NT2/D1 (cell line): ENCODE results near the gene CACNG5.

Experiments
- DNase-seq: peaks from one replicate; pipeline ENCODE4 v3.0.0-alpha.2; 2011; ENCODE audit warnings: low read depth, low spot score
- H3K27me3 ChIP-seq: 2 replicates; pipeline ENCODE4 v1.6.0; 2011; ENCODE audit warnings: mild to moderate bottlenecking; ENCODE audit not compliant: insufficient read length, insufficient read depth
- H3K36me3 ChIP-seq: 2 replicates; pipeline ENCODE4 v1.6.1; 2011; ENCODE audit warnings: mild to moderate bottlenecking, low read length, mixed read lengths; ENCODE audit not compliant: insufficient read depth, insufficient read length
- H3K4me1 ChIP-seq: 2 replicates; pipeline ENCODE4 v1.5.1; 2011; ENCODE audit not compliant: insufficient read depth, insufficient read length
- H3K4me3 ChIP-seq: 2 replicates; pipeline ENCODE4 v1.5.1; 2011; ENCODE audit warnings: low read depth; ENCODE audit not compliant: insufficient read length
- H3K9ac ChIP-seq: 2 replicates; pipeline ENCODE4 v1.6.0; 2011; ENCODE audit warnings: low read depth; ENCODE audit not compliant: insufficient read length
- H3K9me3 ChIP-seq: 2 replicates; pipeline ENCODE4 v1.5.1; 2011; ENCODE audit warnings: mild to moderate bottlenecking, low read length; ENCODE audit not compliant: insufficient read depth
- SUZ12 ChIP-seq: IDR thresholded peaks from 2 replicates; pipeline ENCODE4 v1.6.1; 2011; ENCODE audit not compliant: insufficient read length, insufficient read depth; ENCODE audit errors: extremely low read depth
- YY1 ChIP-seq: IDR thresholded peaks from 2 replicates; pipeline ENCODE4 v1.6.1; 2011; ENCODE audit not compliant: insufficient read length, insufficient read depth
- ZNF274 ChIP-seq: IDR thresholded peaks from 2 replicates; pipeline ENCODE4 v1.6.1; 2011; ENCODE audit warnings: mild to moderate bottlenecking, low read depth, low read length

The CACNG5 gene

GRCh38 chr17:66932311-66932710, 97.4 kb downstream of the CACNG5 start:
- Histone ChIP-seq H3K4me3 (no peak overlapping the region), H3K9me3 (peaks cover 7% of the 10 kb centered on the region; the same call in 1 of the 2 replicates), H3K4me1 (no peaks in the 10 kb centered on the region), H3K27me3 (no peaks in the 10 kb centered on the region), H3K36me3 (no peaks in the 10 kb centered on the region), H3K9ac (no peak overlapping the region)
- DNase-seq: no peak
- TF ChIP-seq YY1 (no peak), SUZ12 (no peak), ZNF274 (no peak)

DNA sequence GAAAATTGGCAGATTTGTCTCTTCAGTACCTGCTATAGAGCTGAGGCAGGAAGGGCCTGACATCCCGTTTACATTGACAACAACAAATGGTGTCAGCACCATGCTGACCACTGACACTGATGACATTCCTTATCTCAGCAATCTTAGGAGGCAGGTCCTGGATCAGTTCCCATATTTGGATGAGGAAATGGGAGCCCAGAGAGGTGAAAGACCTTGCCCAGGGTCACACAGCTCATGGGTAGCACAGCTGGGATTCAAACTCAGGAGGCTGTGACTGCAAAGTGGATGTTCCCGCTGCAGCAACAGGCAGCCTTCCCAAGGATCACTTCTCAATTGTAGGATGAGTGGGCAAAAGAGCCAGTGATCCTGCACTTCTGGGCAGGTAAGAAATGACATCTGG, 99.1 kb downstream of the CACNG5 start:
- Histone ChIP-seq H3K9ac (no peak overlapping the region), H3K36me3 (no peaks in the 10 kb centered on the region), H3K4me1 (no peaks in the 10 kb centered on the region), H3K27me3 (no peaks in the 10 kb centered on the region), H3K4me3 (no peak overlapping the region), H3K9me3 (peaks cover 17% of the 10 kb centered on the region; the same call in 1 of the 2 replicates)
- TF ChIP-seq SUZ12: no peak
- no peak for TF ChIP-seq ZNF274
- no peak for TF ChIP-seq YY1
- no peak for DNase-seq
